A673 (cell line): ENCODE measurements around the gene C3orf70.

ENCODE experiments used
- EZH2 ChIP-seq: fragments of 200-600 bp; sonication (generic); IDR thresholded peaks from 2 replicates; pipeline ENCODE4 v1.6.1; 2017; ENCODE audit warnings: borderline replicate concordance, low read depth, mild to moderate bottlenecking, mixed read lengths, antibody characterized with exemption, low read length; ENCODE audit not compliant: poor library complexity, severe bottlenecking
- TF ChIP-seq, protein P1 (sequence below): fragments of 300-800, 200-600 bp; sonication (generic); conservative IDR thresholded peaks from 2 replicates; pipeline ENCODE4 v1.5.1; 2017; ENCODE audit warnings: low read depth, mild to moderate bottlenecking, antibody characterized with exemption, low read length, moderate library complexity, mixed read lengths

DNA sequence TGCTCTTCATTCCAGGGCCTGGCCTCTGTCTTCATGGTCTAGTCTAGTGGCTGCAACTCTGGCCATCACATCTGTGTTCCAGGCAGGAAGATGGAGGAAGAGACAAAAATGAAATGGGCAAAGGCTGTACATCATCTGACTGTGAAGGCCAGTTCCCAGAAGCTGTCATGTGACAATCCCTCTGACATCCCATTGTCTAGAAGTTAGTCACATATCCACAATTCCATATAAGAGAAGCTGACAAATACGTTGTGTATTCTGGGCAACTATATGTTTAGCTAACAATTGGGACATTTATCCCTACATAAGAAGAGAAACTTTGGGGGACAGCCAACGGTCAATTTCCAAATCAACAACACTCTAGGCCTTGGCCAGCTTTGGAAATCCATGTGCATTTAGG is 34.5 kb upstream of the C3orf70 start:
- TF ChIP-seq, protein P1, sequence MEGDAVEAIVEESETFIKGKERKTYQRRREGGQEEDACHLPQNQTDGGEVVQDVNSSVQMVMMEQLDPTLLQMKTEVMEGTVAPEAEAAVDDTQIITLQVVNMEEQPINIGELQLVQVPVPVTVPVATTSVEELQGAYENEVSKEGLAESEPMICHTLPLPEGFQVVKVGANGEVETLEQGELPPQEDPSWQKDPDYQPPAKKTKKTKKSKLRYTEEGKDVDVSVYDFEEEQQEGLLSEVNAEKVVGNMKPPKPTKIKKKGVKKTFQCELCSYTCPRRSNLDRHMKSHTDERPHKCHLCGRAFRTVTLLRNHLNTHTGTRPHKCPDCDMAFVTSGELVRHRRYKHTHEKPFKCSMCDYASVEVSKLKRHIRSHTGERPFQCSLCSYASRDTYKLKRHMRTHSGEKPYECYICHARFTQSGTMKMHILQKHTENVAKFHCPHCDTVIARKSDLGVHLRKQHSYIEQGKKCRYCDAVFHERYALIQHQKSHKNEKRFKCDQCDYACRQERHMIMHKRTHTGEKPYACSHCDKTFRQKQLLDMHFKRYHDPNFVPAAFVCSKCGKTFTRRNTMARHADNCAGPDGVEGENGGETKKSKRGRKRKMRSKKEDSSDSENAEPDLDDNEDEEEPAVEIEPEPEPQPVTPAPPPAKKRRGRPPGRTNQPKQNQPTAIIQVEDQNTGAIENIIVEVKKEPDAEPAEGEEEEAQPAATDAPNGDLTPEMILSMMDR, result no peak
- TF ChIP-seq EZH2, result no peak
